Colonic mucosa (tissue), 4 donors: ENCODE measurements around the gene HDLBP. TPM values are rescaled to one million over a fixed set of nuclear protein-coding genes. Genes with fewer than 3 reads are reported as not detected.

Experiments
- DNase-seq: peaks from one replicate; pipeline ENCODE4 v3.0.0-alpha.2; 2020
- H3K27ac ChIP-seq: fragments of 200-600 bp; one replicate; pipeline ENCODE4 v1.8.0; 2021
- H3K27me3 ChIP-seq: fragments of 200-600 bp; one replicate; pipeline ENCODE4 v1.8.0; 2021
- H3K36me3 ChIP-seq: fragments of 200-600 bp; one replicate; pipeline ENCODE4 v1.8.0; 2021
- H3K4me1 ChIP-seq: fragments of 200-600 bp; one replicate; pipeline ENCODE4 v1.8.0; 2021; ENCODE audit warnings: mild to moderate bottlenecking
- H3K4me3 ChIP-seq: fragments of 200-600 bp; one replicate; pipeline ENCODE4 v1.8.0; 2021
- H3K9ac ChIP-seq, 2 donors: one replicate each; pipeline ENCODE4 v1.7.0; 2013; ENCODE audit warnings: control low read depth in 2 of 2, low read depth in 2 of 2, low read length in 2 of 2
- H3K9me3 ChIP-seq: fragments of 200-600 bp; one replicate; pipeline ENCODE4 v1.8.0; 2021
- CTCF ChIP-seq: fragments of 200-600 bp; IDR thresholded peaks from one replicate; pipeline ENCODE4 v1.8.0; 2022; ENCODE audit warnings: antibody characterized with exemption, mild to moderate bottlenecking
- intact Hi-C: fragments of 100-400 bp; cut with DNase I; formaldehyde crosslinking; loops from one replicate; pipeline ENCODE4 v1.14.1; 2022
- total RNA-seq, 2 donors: library from RNA; stranded (reverse); fragmentation: NEBNext Ultra II Directional in 1 of 2; extraction: Animal tissue kit (Norgen Biotek cat#: 25700) in 1 of 2; gene quantifications; one replicate each; pipeline ENCODE4 v1.2.1, GENCODE V29; 2021
- donor health status: healthy.
- donor health status: DM: no; HTN: no; CAD: no.
- donor health status: DM: no; HTN: no; CAD: no.

Gene HDLBP
- total RNA-seq, 2 donors from 2014 or later = 483 to 625 TPM

GRCh38 chr2:241314226-241315092, 1.0 kb downstream of the HDLBP start:
- Histone ChIP-seq H3K9ac (peak overlapping the region; percentile 88 to 92), H3K4me1 (no peaks in the 10 kb centered on the region), H3K36me3 (no peaks in the 10 kb centered on the region), H3K27ac (peak overlapping the region; percentile 94), H3K27me3 (no peaks in the 10 kb centered on the region), H3K4me3 (peak overlapping the region; percentile 82), H3K9me3 (no peaks in the 10 kb centered on the region)
- intact Hi-C loops = loop anchor here (2.0 kb wide), 1 partner anchor 42 kb away; no protein-coding TSS in a partner anchor
- DNase-seq = no peak
- no peak for TF ChIP-seq CTCF

GRCh38 chr2:241313543-241314095, 1.9 kb downstream of the HDLBP start:
- Histone ChIP-seq H3K27ac (no peak overlapping the region), H3K4me1 (no peaks in the 10 kb centered on the region), H3K9me3 (no peaks in the 10 kb centered on the region), H3K36me3 (no peaks in the 10 kb centered on the region), H3K27me3 (no peaks in the 10 kb centered on the region), H3K4me3 (no peak overlapping the region), H3K9ac (no peak overlapping the region)
- TF ChIP-seq CTCF = no peak
- DNase-seq = peak; percentile 4
- intact Hi-C loops = loop anchor here (2.0 kb wide), 1 partner anchor 41 kb away; no protein-coding TSS in a partner anchor

- Histone ChIP-seq H3K4me3 (no peak overlapping the region), H3K9ac (no peak overlapping the region), H3K36me3 (no peaks in the 10 kb centered on the region), H3K9me3 (no peaks in the 10 kb centered on the region), H3K27ac (no peak overlapping the region), H3K27me3 (no peaks in the 10 kb centered on the region), H3K4me1 (no peaks in the 10 kb centered on the region)
- TF ChIP-seq CTCF = no peak
- DNase-seq = no peak
- intact Hi-C loops = no loop called here
Observed at GRCh38 chr2:241312082-241312481, 3.4 kb downstream of the HDLBP start.

- Histone ChIP-seq H3K9ac (no peak overlapping the region), H3K4me3 (no peak overlapping the region), H3K27ac (no peak overlapping the region), H3K36me3 (no peaks in the 10 kb centered on the region), H3K9me3 (no peaks in the 10 kb centered on the region), H3K4me1 (no peaks in the 10 kb centered on the region), H3K27me3 (no peaks in the 10 kb centered on the region)
- intact Hi-C loops = no loop called here
- DNase-seq = no peak
- no peak for TF ChIP-seq CTCF
Observed at GRCh38 chr2:241310917-241311566, 4.4 kb downstream of the HDLBP start.

GRCh38 chr2:241309684-241310117, 5.8 kb downstream of the HDLBP start:
- Histone ChIP-seq H3K4me3 (no peak overlapping the region), H3K9me3 (no peaks in the 10 kb centered on the region), H3K27me3 (no peaks in the 10 kb centered on the region), H3K36me3 (no peaks in the 10 kb centered on the region), H3K9ac (no peak overlapping the region), H3K27ac (no peak overlapping the region), H3K4me1 (no peaks in the 10 kb centered on the region)
- no peak for DNase-seq
- intact Hi-C loops = no loop called here
- no peak for TF ChIP-seq CTCF
